Stimulated activated naive CD8-positive, alpha-beta T cell treated with anti-CD3 and anti-CD28 coated beads, Interleukin-15, Interleukin-2, amounts not matched to agents 100 U/mL and 50 U/mL, for 24 hours (primary cell): ENCODE results near the gene KRTAP10-5.

Experiments used
- ATAC-seq: fragments of 150-1000 bp; cut with Tn5 transposase; one replicate; pipeline ENCODE4 v1.10.0; 2021
- DNase-seq: peaks from one replicate; pipeline ENCODE4 v3.0.0; 2021

Gene KRTAP10-5

DNA sequence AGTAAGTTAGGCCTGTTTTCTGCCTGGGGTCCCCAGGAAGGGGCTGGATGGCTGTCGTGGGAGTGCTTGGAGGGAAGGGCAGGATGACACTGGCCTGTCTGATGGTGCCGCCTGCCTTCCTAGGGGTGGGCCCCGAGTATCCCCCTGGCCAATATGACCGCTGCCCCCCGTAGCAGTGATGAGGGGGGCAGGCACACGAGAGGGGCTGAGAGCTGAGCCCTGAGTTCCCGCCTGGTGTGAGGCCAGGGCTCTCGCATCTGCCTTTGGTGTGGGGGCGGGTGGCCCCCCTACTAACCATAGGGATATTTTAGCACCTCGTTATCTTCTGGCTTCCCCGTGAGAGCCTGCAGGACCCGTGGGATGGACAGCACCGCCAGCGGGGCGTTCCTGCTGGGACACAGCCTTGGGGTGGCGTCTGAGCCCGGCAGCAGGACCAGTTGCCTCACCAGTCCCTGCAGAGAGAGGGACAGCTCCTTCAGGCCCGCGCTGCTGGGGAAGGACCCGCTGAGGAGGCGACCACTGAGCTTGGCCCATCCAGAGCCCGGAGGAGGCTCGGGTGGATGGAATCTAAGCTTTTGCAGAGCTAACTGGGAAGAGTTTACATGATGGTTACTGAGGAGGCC is 50.8 kb downstream of the KRTAP10-5 start:
- no peak for DNase-seq
- no peak for ATAC-seq
